ENCODE results near the gene OTUD5.
A peak's percentile ranks its signal among the peaks of the same experiment; 100 is the strongest.
"Not testable (repeated sequence)": the region's sequence is repeated elsewhere in the genome, so short reads cannot be mapped to it uniquely, and the experiment has no call there.

The OTUD5 gene

DNA sequence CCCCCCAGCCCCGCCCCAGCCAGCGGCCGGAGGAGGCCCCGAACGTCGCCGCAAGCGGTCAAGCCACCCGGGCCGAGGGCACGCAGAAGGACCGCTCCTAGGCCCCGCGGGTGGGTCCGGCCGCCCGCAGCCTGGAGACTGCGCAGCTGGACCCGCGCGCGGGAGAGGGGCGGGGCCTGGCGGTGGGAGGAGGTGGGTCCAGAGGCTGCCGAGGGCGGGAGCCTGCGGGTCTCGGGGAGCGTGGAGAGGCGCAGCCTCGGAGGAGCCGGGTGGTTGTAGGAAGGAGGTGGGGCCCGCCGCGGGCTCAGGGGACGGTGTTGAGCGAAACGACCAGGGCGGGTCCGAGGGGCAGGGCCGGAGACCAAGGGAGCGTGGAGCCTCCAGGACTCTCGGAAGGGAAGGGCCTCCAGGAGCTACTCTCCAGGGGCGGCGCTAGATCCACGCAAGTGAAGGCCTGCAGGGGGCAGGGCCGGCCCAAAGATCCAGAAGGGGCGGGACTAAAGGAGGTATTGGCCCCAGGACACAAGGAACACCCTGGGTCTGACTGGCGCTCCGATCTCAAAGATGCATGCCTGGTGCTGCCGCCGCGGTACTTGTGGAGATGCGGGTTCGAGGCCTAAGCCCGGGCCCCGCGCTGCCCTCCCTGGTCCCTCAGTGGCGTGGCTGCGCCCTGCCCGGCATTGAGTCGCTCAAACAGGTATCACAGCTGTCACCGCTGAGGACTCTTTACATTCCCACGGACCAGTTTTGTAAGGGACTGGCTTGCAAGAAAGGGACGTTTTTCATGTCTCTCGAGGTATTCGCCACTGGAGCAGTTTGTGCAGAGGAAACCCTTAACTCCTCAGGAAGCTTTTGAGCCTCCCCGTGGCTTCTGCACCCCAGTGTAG, 65.8 kb downstream of the OTUD5 start:
- peak; percentile 67 to 79 for DNase-seq (ENCODE audit: low read depth in 1 of 2, low spot score in 1 of 2)
- Histone ChIP-seq H3K27me3 (ENCODE audit: insufficient read depth, poor library complexity, severe bottlenecking) (no peaks in the 10 kb centered on the region), H3K4me3 (replicated peaks; ENCODE audit: insufficient read depth, low read length) (peak overlapping the region; percentile 53), H3K27ac (replicated peaks) (no peak overlapping the region)
- TF ChIP-seq, protein P1, sequence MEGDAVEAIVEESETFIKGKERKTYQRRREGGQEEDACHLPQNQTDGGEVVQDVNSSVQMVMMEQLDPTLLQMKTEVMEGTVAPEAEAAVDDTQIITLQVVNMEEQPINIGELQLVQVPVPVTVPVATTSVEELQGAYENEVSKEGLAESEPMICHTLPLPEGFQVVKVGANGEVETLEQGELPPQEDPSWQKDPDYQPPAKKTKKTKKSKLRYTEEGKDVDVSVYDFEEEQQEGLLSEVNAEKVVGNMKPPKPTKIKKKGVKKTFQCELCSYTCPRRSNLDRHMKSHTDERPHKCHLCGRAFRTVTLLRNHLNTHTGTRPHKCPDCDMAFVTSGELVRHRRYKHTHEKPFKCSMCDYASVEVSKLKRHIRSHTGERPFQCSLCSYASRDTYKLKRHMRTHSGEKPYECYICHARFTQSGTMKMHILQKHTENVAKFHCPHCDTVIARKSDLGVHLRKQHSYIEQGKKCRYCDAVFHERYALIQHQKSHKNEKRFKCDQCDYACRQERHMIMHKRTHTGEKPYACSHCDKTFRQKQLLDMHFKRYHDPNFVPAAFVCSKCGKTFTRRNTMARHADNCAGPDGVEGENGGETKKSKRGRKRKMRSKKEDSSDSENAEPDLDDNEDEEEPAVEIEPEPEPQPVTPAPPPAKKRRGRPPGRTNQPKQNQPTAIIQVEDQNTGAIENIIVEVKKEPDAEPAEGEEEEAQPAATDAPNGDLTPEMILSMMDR (IDR thresholded peaks at IDR 0.05; ENCODE audit: insufficient read depth, low read length): no peak
- no peak for TF ChIP-seq SPI1 (IDR thresholded peaks at IDR 0.05; ENCODE audit: borderline replicate concordance, low read depth)
- no peak for TF ChIP-seq GABPA (IDR thresholded peaks at IDR 0.05; ENCODE audit: low read depth)
- TF ChIP-seq, protein P2, sequence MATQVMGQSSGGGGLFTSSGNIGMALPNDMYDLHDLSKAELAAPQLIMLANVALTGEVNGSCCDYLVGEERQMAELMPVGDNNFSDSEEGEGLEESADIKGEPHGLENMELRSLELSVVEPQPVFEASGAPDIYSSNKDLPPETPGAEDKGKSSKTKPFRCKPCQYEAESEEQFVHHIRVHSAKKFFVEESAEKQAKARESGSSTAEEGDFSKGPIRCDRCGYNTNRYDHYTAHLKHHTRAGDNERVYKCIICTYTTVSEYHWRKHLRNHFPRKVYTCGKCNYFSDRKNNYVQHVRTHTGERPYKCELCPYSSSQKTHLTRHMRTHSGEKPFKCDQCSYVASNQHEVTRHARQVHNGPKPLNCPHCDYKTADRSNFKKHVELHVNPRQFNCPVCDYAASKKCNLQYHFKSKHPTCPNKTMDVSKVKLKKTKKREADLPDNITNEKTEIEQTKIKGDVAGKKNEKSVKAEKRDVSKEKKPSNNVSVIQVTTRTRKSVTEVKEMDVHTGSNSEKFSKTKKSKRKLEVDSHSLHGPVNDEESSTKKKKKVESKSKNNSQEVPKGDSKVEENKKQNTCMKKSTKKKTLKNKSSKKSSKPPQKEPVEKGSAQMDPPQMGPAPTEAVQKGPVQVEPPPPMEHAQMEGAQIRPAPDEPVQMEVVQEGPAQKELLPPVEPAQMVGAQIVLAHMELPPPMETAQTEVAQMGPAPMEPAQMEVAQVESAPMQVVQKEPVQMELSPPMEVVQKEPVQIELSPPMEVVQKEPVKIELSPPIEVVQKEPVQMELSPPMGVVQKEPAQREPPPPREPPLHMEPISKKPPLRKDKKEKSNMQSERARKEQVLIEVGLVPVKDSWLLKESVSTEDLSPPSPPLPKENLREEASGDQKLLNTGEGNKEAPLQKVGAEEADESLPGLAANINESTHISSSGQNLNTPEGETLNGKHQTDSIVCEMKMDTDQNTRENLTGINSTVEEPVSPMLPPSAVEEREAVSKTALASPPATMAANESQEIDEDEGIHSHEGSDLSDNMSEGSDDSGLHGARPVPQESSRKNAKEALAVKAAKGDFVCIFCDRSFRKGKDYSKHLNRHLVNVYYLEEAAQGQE (IDR thresholded peaks at IDR 0.05; ENCODE audit: insufficient replicate concordance, low read depth): no peak
- TF ChIP-seq POLR2AphosphoS5 (IDR thresholded peaks at IDR 0.05; ENCODE audit: low read depth): no peak

DNA sequence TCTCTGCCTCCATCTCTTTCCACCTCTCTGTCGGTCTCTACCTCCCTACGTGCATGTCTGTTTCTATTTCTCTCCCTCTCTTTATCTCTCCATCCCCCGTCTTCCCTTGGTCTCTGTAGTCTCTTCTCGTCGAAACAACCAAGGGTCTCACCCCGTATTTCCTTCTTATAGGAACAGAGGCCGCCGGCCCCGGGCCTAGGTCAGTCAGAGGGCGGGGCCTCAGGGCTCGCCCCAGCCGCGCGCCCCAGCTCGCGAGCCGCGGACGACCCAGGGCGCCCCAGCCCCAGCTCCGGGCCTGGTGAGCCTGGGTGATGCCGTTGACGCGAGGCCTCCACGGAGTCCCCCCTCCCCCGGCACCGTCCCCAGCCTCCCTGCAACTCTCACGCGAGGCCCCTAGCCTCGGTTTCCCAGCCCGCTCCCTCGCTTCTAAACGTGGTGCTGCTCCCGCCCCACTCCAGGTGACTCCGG, 66.4 kb downstream of the OTUD5 start:
- H3K27me3 ChIP-seq (ENCODE audit: insufficient read depth, poor library complexity, severe bottlenecking): no peaks in the 10 kb centered on the region
- TF ChIP-seq GABPA (IDR thresholded peaks at IDR 0.05; ENCODE audit: low read depth) (no peak), POLR2AphosphoS5 (IDR thresholded peaks at IDR 0.05; ENCODE audit: low read depth) (no peak), SPI1 (IDR thresholded peaks at IDR 0.05; ENCODE audit: borderline replicate concordance, low read depth) (no peak)
- TF ChIP-seq, protein P1 (IDR thresholded peaks at IDR 0.05; ENCODE audit: insufficient read depth, low read length): no peak
- TF ChIP-seq, protein P2 (IDR thresholded peaks at IDR 0.05; ENCODE audit: insufficient replicate concordance, low read depth): no peak
- DNase-seq (ENCODE audit: low read depth in 1 of 2, low spot score in 1 of 2): no peak
- no peak overlapping the region for H3K27ac ChIP-seq (replicated peaks)
- H3K4me3 ChIP-seq (replicated peaks; ENCODE audit: insufficient read depth, low read length): peak overlapping the region; percentile 53

DNA sequence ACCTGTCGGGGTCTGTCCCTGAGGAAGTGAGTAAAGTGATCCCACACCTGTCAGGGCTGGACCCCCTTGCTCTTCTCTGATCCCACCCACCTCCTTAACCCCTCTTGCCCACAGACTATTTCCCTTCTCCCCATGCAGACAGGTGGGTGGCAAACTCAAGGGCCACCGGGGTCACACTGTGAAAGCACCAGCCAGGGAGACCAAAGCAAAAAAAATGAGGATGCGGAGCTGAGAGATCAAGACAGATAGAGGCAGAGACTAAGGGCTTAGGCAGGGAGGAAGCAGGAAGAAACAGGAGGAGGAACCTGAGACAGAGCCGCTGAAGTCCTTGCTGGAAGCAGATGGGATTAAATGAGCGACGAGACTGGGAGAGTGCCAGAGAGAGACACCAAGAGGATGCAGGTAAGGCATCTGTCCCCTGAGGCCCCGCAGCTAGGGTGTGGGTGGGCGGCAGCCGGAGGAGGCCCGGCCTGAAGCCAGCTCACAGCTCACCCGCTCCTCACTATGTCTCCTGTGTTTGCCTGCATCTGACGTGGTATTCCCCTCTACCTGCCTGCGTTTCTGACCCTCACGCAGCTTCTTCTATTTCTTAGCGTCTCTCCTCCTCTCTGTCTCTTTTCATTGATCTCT, 67.0 kb downstream of the OTUD5 start:
- Histone ChIP-seq H3K27ac (replicated peaks) (no peak overlapping the region), H3K4me3 (replicated peaks; ENCODE audit: insufficient read depth, low read length) (peak overlapping the region; percentile 53), H3K27me3 (ENCODE audit: insufficient read depth, poor library complexity, severe bottlenecking) (no peaks in the 10 kb centered on the region)
- TF ChIP-seq SPI1 (IDR thresholded peaks at IDR 0.05; ENCODE audit: borderline replicate concordance, low read depth) (no peak), GABPA (IDR thresholded peaks at IDR 0.05; ENCODE audit: low read depth) (no peak), POLR2AphosphoS5 (IDR thresholded peaks at IDR 0.05; ENCODE audit: low read depth) (no peak)
- TF ChIP-seq, protein P1 (IDR thresholded peaks at IDR 0.05; ENCODE audit: insufficient read depth, low read length): no peak
- TF ChIP-seq, protein P2 (IDR thresholded peaks at IDR 0.05; ENCODE audit: insufficient replicate concordance, low read depth): no peak
- DNase-seq (ENCODE audit: low read depth in 1 of 2, low spot score in 1 of 2): no peak

DNA sequence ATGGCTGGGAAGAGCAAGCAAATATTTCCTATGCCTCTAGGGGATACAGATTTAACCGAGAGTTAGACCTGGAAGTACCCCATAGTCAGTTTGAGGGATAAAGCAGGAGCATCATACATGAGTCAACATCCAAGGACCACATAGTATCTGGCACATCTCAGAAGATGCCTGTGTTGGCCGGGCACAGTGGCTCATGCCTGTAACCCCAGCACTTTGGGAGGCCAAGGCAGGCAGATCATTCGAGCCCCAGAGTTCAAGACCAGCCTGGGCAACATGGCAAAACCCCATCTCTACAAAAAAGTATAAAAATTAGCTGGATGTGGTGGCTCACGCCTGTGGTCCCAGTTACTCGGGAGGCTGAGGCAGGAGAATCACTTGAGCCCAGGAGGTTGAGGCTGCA, 70.8 kb downstream of the OTUD5 start:
- not testable (repeated sequence) for H3K4me3 ChIP-seq (replicated peaks; ENCODE audit: insufficient read depth, low read length); DNase-seq (ENCODE audit: low read depth in 1 of 2, low spot score in 1 of 2); H3K27me3 ChIP-seq (ENCODE audit: insufficient read depth, poor library complexity, severe bottlenecking); H3K27ac ChIP-seq (replicated peaks)
